A673 (cell line): ENCODE measurements around the gene B4GALT3.

Source experiments
- EZH2 ChIP-seq: fragments of 200-600 bp; sonication (generic); IDR thresholded peaks from 2 replicates; pipeline ENCODE4 v1.6.1; 2017; ENCODE audit warnings: borderline replicate concordance, low read depth, mild to moderate bottlenecking, mixed read lengths, antibody characterized with exemption, low read length; ENCODE audit not compliant: poor library complexity, severe bottlenecking
- TF ChIP-seq, protein P1 (sequence below): fragments of 300-800, 200-600 bp; sonication (generic); conservative IDR thresholded peaks from 2 replicates; pipeline ENCODE4 v1.5.1; 2017; ENCODE audit warnings: low read depth, mild to moderate bottlenecking, antibody characterized with exemption, low read length, moderate library complexity, mixed read lengths

DNA sequence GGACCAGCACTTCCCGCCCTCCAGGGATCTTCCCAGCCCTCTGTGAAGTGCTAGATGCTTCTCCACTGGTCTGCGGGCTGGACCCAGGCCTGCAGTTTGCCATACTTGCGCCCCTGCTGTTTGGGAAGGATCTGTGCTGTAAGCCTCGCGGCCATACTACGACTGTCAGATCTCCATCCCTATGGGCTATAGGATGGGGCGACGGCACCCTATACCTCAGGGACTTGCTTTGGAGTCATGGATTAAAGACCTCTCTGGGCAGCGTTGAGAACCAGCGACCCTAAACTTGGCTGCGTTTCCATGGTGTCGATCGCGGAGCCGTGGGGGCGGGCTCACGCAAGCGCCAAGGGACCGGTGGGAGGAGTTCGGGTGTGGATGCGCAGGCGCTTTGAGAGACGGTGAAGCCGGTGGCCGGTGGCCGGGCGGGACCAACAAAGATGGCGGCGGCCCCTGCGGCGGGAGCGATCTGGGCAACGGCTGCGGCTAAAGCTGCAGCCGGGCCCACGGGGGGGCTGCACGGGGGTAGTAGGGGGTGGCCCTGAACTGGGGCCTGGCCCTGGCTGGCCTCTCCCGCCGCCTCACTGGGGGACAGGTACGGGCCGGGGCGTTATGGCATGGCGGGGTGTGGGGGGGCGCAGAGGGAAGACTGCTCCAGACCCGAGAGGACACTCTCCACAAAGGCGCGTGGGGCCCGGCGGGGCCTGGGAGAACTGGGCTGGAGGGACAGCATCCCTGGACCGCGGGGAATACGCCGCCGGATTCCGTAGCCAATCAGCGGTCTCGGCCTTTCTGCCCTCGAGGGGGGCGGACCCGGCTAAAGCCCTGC is 18.0 kb downstream of the B4GALT3 start, which contains the start of gene USP21:
- TF ChIP-seq, protein P1, sequence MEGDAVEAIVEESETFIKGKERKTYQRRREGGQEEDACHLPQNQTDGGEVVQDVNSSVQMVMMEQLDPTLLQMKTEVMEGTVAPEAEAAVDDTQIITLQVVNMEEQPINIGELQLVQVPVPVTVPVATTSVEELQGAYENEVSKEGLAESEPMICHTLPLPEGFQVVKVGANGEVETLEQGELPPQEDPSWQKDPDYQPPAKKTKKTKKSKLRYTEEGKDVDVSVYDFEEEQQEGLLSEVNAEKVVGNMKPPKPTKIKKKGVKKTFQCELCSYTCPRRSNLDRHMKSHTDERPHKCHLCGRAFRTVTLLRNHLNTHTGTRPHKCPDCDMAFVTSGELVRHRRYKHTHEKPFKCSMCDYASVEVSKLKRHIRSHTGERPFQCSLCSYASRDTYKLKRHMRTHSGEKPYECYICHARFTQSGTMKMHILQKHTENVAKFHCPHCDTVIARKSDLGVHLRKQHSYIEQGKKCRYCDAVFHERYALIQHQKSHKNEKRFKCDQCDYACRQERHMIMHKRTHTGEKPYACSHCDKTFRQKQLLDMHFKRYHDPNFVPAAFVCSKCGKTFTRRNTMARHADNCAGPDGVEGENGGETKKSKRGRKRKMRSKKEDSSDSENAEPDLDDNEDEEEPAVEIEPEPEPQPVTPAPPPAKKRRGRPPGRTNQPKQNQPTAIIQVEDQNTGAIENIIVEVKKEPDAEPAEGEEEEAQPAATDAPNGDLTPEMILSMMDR = no peak
- TF ChIP-seq EZH2 = no peak
